PFSK-1 (cell line): Measurements from ENCODE around the gene TTF2.

Source experiments
- FOXP2 ChIP-seq: optimal IDR thresholded peaks from 2 replicates; pipeline ENCODE3; 2011; ENCODE audit warnings: borderline replicate concordance, control low read depth, inconsistent platforms; ENCODE audit not compliant: insufficient read depth; ENCODE audit errors: extremely low read length, extremely low read depth
- POLR2AphosphoS5 ChIP-seq: IDR thresholded peaks from 2 replicates; pipeline ENCODE4 v1.6.1; 2012; ENCODE audit warnings: low read depth, mild to moderate bottlenecking, control low read depth, low read length, moderate library complexity
- REST ChIP-seq, 2 experiments: IDR thresholded peaks; 2 replicates each; pipeline versions ENCODE4 v1.6.1 to v1.8.0; 2011 to 2012; ENCODE audit warnings: low read depth in 2 of 2, low read length in 2 of 2, control low read depth in 1 of 2, inconsistent platforms in 1 of 2, mild to moderate bottlenecking in 1 of 2, moderate library complexity in 1 of 2; ENCODE audit not compliant: insufficient read depth in 1 of 2
- SIN3A ChIP-seq: IDR thresholded peaks from 2 replicates; pipeline ENCODE4 v1.6.1; 2012; ENCODE audit warnings: mild to moderate bottlenecking, low read length, moderate library complexity, borderline replicate concordance; ENCODE audit not compliant: insufficient read depth
- TAF1 ChIP-seq: IDR thresholded peaks from 2 replicates; pipeline ENCODE4 v1.6.1; 2012; ENCODE audit warnings: low read length, control low read depth, borderline replicate concordance; ENCODE audit not compliant: insufficient read depth

- TF ChIP-seq POLR2AphosphoS5 (no peak), TAF1 (no peak), FOXP2 (no peak), REST (IDR thresholded peaks at IDR 0.05; ENCODE audit: insufficient read depth in 1 of 2, low read depth in 2 of 2, low read length in 2 of 2) (no peak), SIN3A (no peak)
Measured at GRCh38 chr1:117107364-117107763, 47.2 kb downstream of the TTF2 start.
